Measurements from ENCODE around the gene COL4A3.
"Not testable (repeated sequence)": the region's sequence is repeated elsewhere in the genome, so short reads cannot be mapped to it uniquely, and the experiment has no call there.

The COL4A3 gene

DNA sequence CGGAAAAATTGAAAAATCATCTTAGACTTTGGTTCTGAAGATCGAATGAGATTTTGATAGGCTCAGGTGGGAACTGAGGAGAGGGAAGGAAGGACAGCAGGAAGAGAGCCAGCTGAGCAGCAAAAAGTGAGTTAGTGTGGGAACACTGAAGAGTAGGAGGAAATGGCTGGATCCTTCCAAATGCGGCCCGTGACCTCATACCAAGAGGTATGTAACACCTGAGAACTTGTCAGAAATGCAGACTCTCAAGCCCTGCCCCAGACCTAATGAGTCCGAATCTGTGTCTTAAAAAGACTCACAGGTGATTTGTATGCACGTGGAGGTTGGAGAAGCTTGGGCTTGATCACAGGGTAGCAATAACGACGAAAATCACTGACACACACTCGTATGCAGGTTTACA lies 42.0 kb downstream of the COL4A3 start:
- DNase-seq (ENCODE audit: low read depth in 2 of 2): no peak

DNA sequence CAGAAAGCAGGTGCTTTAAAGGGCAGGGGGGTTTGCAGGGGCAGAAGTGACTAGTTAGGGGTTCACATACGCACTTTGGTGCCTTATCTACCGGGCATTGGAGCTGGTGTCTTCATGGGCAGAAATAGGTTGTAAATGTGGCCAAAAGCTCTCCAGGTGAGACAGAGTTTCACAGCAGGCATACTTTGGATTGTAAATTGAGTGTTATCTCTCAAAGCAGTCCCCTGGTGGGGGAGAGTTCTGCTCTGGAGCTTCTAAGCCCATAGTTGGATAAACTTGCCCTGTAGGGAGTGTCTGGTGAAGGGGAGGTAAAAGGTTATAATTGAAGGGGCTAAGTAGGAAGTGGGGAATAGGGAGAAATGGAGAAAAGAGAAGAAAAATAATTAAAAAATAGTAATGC lies 43.1 kb downstream of the COL4A3 start:
- no peak for DNase-seq (ENCODE audit: low read depth in 2 of 2)

DNA sequence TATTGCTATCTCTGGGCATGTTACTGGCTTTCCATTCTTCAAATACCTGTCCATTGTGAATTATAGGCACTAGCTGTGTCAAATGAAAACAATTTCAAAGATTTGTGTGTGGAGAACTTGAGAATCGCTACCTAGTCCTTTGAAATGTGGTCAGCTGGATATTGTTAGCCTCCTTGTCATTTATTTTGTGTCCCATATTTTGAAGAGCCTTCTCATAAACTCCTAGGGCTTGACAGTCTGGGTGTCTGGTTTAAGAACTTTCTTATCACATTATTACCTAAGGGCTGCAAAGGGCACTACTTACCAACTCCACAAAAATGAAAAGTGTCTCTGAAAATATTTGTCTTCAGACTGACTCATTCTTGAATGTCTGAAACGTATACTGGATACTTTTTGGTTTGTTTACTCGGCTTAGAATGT lies 50.2 kb downstream of the COL4A3 start:
- no peak for DNase-seq (ENCODE audit: low read depth in 2 of 2)

DNA sequence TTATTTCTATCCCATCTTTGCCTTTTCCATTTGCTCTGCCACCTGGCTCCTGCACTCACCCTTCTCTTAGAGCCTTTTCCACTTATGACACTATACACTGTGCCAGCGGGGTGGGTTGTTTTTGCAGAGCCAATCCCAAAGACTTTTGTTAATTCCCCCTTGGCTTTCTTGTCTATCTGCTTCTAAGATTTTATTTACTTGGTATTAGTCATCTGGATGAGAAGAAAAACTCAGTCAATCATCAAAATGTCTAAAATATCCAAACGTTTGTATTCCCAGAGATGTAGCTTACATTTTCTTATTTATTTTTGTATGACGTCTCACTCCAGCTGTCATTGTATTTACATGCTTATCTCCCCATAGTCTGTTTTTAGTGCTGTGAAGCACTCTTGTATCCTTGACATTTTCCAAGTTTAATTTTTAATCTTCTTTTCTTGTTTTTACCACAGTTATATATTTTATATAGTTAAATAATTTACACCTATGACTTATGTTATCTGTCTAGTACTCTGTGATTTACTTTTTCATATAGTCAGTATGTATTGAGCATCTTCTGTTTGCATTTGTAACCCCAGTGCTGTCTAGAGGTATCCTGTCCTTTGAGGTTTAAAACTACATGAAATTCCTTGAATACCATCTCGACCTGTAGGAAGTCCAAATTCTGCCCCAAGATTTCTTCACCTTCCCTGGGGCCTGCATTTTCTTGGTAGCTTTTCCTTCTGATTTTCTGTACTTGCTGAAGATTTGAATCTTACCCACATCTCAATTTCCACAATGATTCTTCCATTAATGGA lies 55.1 kb downstream of the COL4A3 start:
- DNase-seq (ENCODE audit: low read depth in 2 of 2): no peak

GRCh38 chr2:227221120-227221519 lies 56.7 kb downstream of the COL4A3 start:
- no peak for DNase-seq (ENCODE audit: low read depth in 2 of 2)

DNA sequence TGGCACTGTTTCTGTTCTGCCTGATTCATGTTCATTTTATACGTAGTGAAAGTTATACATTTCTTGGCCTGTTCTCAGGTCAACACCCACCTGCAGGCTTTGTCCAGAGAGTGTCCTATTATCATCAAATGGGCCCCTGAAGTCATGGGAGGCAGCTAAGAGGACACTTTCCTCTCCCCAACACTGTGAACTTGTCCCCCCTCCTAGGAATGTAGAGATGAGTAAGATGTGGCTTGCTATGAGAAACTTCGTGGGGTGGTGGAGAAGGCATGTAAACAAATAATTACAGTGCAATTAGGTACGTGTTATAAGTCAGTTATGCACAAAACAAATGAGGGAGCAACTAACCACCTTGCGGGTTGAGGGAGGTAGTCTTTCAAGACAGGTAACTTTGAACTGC lies 57.9 kb downstream of the COL4A3 start:
- DNase-seq (ENCODE audit: low read depth in 2 of 2): no peak

DNA sequence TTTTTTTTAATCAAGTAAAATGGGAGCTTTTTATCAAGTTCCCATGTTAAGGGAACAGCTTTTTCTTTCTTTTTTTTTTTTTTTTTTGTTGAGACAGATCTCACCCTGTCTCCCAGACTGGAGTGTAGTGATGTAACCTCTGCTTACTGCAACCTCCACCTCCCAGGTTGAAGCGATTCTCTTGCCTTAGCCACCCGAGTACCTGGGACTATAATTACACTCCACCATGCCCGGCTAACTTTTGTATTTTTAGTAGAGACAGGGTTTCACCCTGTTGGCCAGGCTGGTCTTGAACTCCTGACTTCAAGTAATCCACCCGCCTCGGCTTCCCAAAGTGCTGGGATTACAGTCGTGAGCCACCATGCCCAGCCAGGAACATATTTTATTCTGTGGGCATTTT lies 61.2 kb downstream of the COL4A3 start:
- DNase-seq (ENCODE audit: low read depth in 2 of 2): not testable (repeated sequence)

- DNase-seq (ENCODE audit: low read depth in 2 of 2): no peak
Measured at GRCh38 chr2:227228061-227228667, 63.7 kb downstream of the COL4A3 start.

- DNase-seq (ENCODE audit: low read depth in 2 of 2): no peak
Measured at GRCh38 chr2:227230151-227230550, 65.7 kb downstream of the COL4A3 start.

DNA sequence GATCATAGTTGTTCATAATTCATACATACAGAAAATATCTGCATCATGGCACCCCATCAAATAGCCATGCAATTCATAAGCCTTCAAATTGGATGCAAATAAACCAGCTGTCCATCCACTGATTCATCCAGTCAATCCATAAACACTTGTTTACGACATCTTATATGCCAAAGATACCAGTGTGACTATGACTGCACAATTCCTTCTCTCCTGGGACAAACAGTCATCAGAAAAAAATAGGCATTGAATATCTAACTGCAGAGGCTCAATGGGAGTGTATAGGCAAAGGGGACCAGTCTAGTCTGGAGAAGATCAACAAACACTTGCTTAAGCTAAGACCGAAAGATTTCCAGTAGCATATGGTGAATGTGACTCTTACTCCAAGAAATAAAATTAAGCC lies 70.0 kb downstream of the COL4A3 start:
- DNase-seq (ENCODE audit: low read depth in 2 of 2): no peak

DNA sequence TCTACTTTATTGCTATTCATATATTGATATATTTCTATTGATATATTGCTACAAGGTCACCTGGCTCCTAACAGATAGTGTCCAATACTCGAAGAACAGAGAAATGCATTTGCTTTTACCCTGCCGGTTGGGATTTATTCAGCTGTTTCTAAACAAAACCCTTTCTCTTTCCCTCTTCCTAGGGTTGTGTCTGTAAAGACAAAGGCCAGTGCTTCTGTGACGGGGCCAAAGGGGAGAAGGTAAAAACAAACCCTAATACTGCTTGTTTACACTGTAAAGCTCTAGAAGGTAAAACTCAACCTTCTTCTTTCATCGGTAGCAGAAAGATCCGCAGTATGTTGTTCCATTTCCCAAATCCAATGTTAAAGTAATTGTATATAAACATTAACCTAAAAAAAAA lies 73.4 kb downstream of the COL4A3 start:
- DNase-seq (ENCODE audit: low read depth in 2 of 2): no peak

GRCh38 chr2:227238238-227239237 lies 74.1 kb downstream of the COL4A3 start:
- DNase-seq (ENCODE audit: low read depth in 2 of 2): peak; percentile 4 to 42

DNA sequence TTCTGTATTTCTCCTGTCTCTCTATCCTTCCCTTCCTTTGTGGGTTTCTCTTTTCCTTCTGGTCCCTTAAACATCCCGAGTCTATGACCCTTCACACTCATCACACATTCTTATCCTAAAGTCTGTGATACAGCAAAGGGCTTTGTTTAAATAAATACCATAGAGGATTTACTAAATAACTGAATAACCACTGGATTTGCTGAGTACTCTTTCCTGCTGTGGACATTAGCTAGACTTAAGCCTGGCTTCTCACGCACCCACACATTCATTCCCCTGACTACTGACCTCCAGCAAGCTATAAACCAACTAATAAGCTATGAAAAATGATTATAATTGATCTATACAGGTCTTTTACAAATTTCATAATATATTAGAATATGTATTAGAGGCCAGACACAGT lies 76.6 kb downstream of the COL4A3 start:
- no peak for DNase-seq (ENCODE audit: low read depth in 2 of 2)

DNA sequence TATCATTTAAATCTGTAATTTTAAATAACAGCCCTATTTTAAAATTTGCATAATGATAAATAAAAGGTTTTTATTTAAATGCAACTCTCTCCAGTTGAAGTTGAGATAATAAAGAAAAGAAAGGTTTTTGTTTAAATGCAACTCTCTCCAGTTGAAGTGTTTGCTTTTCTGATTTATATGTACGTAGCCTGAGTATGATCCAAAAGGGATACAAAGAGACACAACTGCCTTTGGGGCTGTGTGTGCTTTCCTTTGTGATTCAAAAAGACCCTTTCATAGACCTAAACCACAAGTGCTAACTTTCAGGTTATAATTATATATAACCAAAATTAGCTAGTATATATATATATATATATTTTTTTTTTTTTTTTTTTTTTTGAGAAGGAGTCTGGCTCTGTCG lies 84.5 kb downstream of the COL4A3 start:
- DNase-seq (ENCODE audit: low read depth in 2 of 2): no peak

GRCh38 chr2:227252831-227253230 lies 88.4 kb downstream of the COL4A3 start:
- DNase-seq (ENCODE audit: low read depth in 2 of 2): no peak

DNA sequence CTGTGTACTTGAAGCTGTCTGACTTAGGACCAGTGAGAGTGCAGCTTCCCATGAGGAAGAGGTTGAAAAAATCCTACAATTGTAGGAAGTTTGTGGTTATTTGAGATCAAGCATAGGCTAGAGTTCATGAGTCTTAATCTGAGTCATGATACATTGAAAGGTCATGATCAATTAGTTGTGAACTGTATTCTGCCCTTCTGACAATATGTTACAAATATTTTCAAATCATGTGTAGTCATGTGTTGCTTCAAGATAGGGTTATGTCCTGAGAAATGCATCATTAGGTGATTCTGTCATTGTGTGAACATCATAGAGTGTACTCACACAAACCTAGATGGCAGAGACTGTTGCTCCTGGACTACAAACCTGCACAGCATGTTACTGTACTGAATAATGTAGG lies 92.2 kb downstream of the COL4A3 start:
- DNase-seq (ENCODE audit: low read depth in 2 of 2): no peak

GRCh38 chr2:227257820-227258219 lies 93.4 kb downstream of the COL4A3 start:
- no peak for DNase-seq (ENCODE audit: low read depth in 2 of 2)

GRCh38 chr2:227260041-227260440 lies 95.6 kb downstream of the COL4A3 start:
- no peak for DNase-seq (ENCODE audit: low read depth in 2 of 2)

- DNase-seq (ENCODE audit: low read depth in 2 of 2): no peak
Measured at GRCh38 chr2:227267410-227268115, 103.1 kb downstream of the COL4A3 start.

DNA sequence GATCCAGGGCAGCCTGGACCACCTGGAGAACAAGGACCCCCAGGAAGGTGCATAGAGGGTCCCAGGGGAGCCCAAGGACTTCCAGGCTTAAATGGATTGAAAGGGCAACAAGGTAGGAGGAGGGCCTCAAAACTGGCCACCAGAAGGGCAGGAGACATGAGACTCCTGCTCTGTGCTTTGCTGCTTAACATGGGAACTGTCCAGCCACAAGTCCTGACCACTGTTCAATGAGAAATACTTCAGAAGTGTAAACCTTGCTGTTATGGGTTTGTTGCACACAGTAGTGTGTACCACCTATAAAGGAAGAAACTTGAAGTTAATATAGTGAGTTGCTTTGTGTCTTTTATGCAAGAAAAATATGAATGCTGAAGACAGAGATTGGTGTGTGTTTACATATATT lies 116.5 kb downstream of the COL4A3 start:
- no peak for DNase-seq (ENCODE audit: low read depth in 2 of 2)

DNA sequence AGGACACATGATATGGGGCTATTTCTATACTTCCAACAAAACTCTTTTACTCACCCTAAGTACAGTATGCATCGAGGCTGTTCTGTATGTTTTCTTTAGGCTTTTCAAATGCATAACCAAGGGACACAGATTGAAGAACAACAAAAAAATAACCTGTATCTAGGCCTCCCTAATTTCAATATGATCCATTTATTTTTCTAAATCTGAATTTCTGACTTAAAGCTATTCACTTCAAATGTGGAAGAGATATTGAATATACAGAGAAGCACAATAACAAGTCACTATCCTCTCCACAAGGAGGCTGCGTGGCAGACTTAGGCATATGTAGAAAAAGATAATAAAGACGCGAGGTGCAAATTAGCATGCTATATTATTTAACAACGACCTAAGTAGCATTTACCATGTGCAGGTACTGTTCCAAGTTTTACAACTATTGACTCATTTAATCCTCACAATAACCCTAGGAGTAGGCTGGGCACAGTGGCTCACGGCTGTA lies 121.4 kb downstream of the COL4A3 start:
- DNase-seq (ENCODE audit: low read depth in 2 of 2): no peak

DNA sequence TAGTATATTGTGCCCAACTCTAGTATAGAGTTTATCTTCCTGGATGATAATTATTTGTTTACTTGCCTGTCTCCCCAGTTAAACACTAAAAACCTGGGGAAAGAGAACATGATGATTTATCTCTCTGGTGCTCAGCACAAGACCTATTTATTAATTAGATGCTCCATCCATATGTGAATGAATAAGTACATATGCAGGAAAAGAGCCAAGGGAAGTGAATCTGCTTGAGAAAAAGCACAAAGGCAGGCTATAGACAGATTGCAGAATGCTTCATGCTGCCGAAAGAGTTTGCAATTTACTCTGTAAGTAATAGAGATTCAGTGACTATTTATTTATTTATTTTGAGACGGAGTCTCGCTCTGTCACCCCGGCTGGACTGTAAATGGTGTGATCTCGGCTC lies 123.3 kb downstream of the COL4A3 start:
- no peak for DNase-seq (ENCODE audit: low read depth in 2 of 2)

Data from stimulated activated CD4-positive, alpha-beta T cell treated with anti-CD3 and anti-CD28 coated beads, Interleukin-15, amount 100 ng/mL, for 48 hours (primary cell).